Endodermal cell (in vitro differentiated cells): Measurements from ENCODE around the gene CAPN5. TPM values are rescaled to one million over a fixed set of nuclear protein-coding genes. Genes with fewer than 3 reads are reported as not detected.

ENCODE experiments used
- DNase-seq: peaks from one replicate; pipeline ENCODE4 v3.0.0-alpha.2; 2017
- H3K27ac ChIP-seq: 2 replicates; pipeline ENCODE4 v1.5.1; 2013; ENCODE audit warnings: mild to moderate bottlenecking, low read depth, low read length, moderate library complexity
- H3K27me3 ChIP-seq: 2 replicates; pipeline ENCODE4 v1.6.1; 2013; ENCODE audit warnings: mild to moderate bottlenecking, low read length, moderate library complexity; ENCODE audit not compliant: insufficient read depth, control insufficient read depth, poor library complexity, severe bottlenecking
- H3K36me3 ChIP-seq: 2 replicates; pipeline ENCODE4 v1.7.0; 2013; ENCODE audit warnings: mild to moderate bottlenecking, low read length, moderate library complexity; ENCODE audit not compliant: control insufficient read depth, insufficient read depth
- H3K4me1 ChIP-seq: one replicate; pipeline ENCODE4 v1.7.0; 2013; ENCODE audit warnings: low read length; ENCODE audit not compliant: control insufficient read depth, insufficient read depth
- H3K4me3 ChIP-seq: 2 replicates; pipeline ENCODE4 v1.5.1; 2013; ENCODE audit warnings: mild to moderate bottlenecking, low read length, moderate library complexity
- H3K9ac ChIP-seq: 2 replicates; pipeline ENCODE4 v1.6.1; 2013; ENCODE audit warnings: mild to moderate bottlenecking, low read length, moderate library complexity; ENCODE audit not compliant: poor library complexity, severe bottlenecking; ENCODE audit errors: extremely low read depth
- H3K9me3 ChIP-seq: 2 replicates; pipeline ENCODE4 v1.6.1; 2013; ENCODE audit warnings: mild to moderate bottlenecking, low read length, moderate library complexity; ENCODE audit not compliant: control insufficient read depth
- H3K27ac Mint-ChIP-seq: 2 replicates; pipeline ENCODE4 v1.8.0; 2020; ENCODE audit warnings: mixed read lengths
- H3K27me3 Mint-ChIP-seq: 2 replicates; pipeline ENCODE4 v1.8.0; 2021; ENCODE audit warnings: mild to moderate bottlenecking, mixed read lengths; ENCODE audit not compliant: insufficient read depth
- H3K36me3 Mint-ChIP-seq: 2 replicates; pipeline ENCODE4 v1.8.0; 2020; ENCODE audit warnings: low read depth, mixed read lengths
- H3K4me1 Mint-ChIP-seq: 2 replicates; pipeline ENCODE4 v1.8.0; 2020; ENCODE audit warnings: mixed read lengths
- H3K4me3 Mint-ChIP-seq: 2 replicates; pipeline ENCODE4 v1.8.0; 2020; ENCODE audit warnings: mild to moderate bottlenecking, moderate library complexity, mixed read lengths
- H3K9me3 Mint-ChIP-seq: 2 replicates; pipeline ENCODE4 v1.8.0; 2020; ENCODE audit warnings: mild to moderate bottlenecking, mixed read lengths
- CTCF ChIP-seq: fragments of 200-600 bp; sonication (generic); conservative IDR thresholded peaks from 2 replicates; pipeline ENCODE4 v1.5.0; 2021; ENCODE audit warnings: antibody characterized with exemption, mild to moderate bottlenecking
- WGBS, 2 experiments: methylation state at CpG; one replicate each; pipeline versions ENCODE4 v1.1.5 to v1.1.7; 2013; ENCODE audit warnings: missing lambda C conversion rate in 2 of 2, mixed read lengths in 1 of 2; ENCODE audit not compliant: insufficient coverage in 1 of 2, insufficient read length in 1 of 2; 5-methylcytosine and 5-hydroxymethylcytosine counted together
- total RNA-seq, 2 donors: library from RNA; stranded (reverse); fragmentation: NEBNext Ultra II Directional in 1 of 2; extraction: Animal tissue kit (Norgen Biotek cat#: 25700) in 1 of 2; gene quantifications; 2 replicates in 1 of 2; 3 replicates in 1 of 2; pipeline ENCODE4 v1.2.1, GENCODE V29; 2021

The CAPN5 gene
- total RNA-seq, 2 donors from 2014 or later, result 17.5 to 21.5 TPM

- H3K4me1 ChIP-seq, result no peaks in the 10 kb centered on the region
- H3K27me3 ChIP-seq, result no peaks in the 10 kb centered on the region
- H3K4me1 Mint-ChIP-seq, result peaks cover 16% of the 10 kb centered on the region
- no peak for DNase-seq
- H3K9me3 ChIP-seq, result no peaks in the 10 kb centered on the region
- peaks cover 3% of the 10 kb centered on the region for H3K9me3 Mint-ChIP-seq
- TF ChIP-seq CTCF, result no peak
- no peak overlapping the region for H3K27ac Mint-ChIP-seq
- WGBS, 2 experiments, result 87% methylated on average over 7 of the region's 7 CpGs
- no peaks in the 10 kb centered on the region for H3K36me3 ChIP-seq
- H3K36me3 Mint-ChIP-seq, result peaks cover 2% of the 10 kb centered on the region
- no peak overlapping the region for H3K4me3 Mint-ChIP-seq
- no peaks in the 10 kb centered on the region for H3K27me3 Mint-ChIP-seq
- H3K27ac ChIP-seq, result no peak overlapping the region
- H3K9ac ChIP-seq, result no peak overlapping the region
- H3K4me3 ChIP-seq, result no peak overlapping the region
Observed at GRCh38 chr11:77092382-77092781, 25.6 kb downstream of the CAPN5 start.

GRCh38 chr11:77093056-77093891, 26.5 kb downstream of the CAPN5 start:
- Histone ChIP-seq H3K4me1 (no peaks in the 10 kb centered on the region), H3K27me3 (no peaks in the 10 kb centered on the region), H3K36me3 (no peaks in the 10 kb centered on the region), H3K9ac (no peak overlapping the region), H3K27ac (no peak overlapping the region), H3K9me3 (no peaks in the 10 kb centered on the region), H3K4me3 (no peak overlapping the region)
- Mint-ChIP-seq H3K4me3 (no peak overlapping the region), H3K4me1 (peaks cover 16% of the 10 kb centered on the region), H3K9me3 (peaks cover 3% of the 10 kb centered on the region), H3K27ac (peak overlapping the region; percentile 45), H3K36me3 (no peaks in the 10 kb centered on the region), H3K27me3 (no peaks in the 10 kb centered on the region)
- no peak for DNase-seq
- no peak for TF ChIP-seq CTCF
- 90 to 95% methylated on average over 9 to 33 of the region's 33 CpGs for WGBS, 2 experiments

- H3K36me3 Mint-ChIP-seq, result no peaks in the 10 kb centered on the region
- peaks cover 16% of the 10 kb centered on the region for H3K4me1 Mint-ChIP-seq
- Histone ChIP-seq H3K4me1 (no peaks in the 10 kb centered on the region), H3K36me3 (no peaks in the 10 kb centered on the region), H3K4me3 (no peak overlapping the region), H3K27me3 (no peaks in the 10 kb centered on the region), H3K9ac (no peak overlapping the region), H3K27ac (no peak overlapping the region), H3K9me3 (no peaks in the 10 kb centered on the region)
- no peak for DNase-seq
- no peak overlapping the region for H3K4me3 Mint-ChIP-seq
- WGBS, 2 experiments, result 92 to 94% methylated on average over 5 to 6 of the region's 6 CpGs
- no peak overlapping the region for H3K27ac Mint-ChIP-seq
- peaks cover 3% of the 10 kb centered on the region for H3K9me3 Mint-ChIP-seq
- no peak for TF ChIP-seq CTCF
- H3K27me3 Mint-ChIP-seq, result no peaks in the 10 kb centered on the region
Observed at GRCh38 chr11:77093987-77094840, 27.4 kb downstream of the CAPN5 start.
